Memory B cell (primary cell): ENCODE data around the gene SPEN.

ENCODE experiments used
- ATAC-seq: fragments of 150-1000 bp; cut with Tn5 transposase; 2 replicates; pipeline ENCODE4 v1.10.0; 2021; ENCODE audit warnings: low read depth, mild to moderate bottlenecking, moderate library complexity
- DNase-seq, 2 donors: peaks; one replicate each; pipeline ENCODE4 v3.0.0; 2022; ENCODE audit warnings: low spot score in 2 of 2
- H3K27ac Mint-ChIP-seq: one replicate; pipeline ENCODE4 v1.8.0; 2022; ENCODE audit warnings: mild to moderate bottlenecking, moderate library complexity, mixed read lengths
- H3K27me3 Mint-ChIP-seq: one replicate; pipeline ENCODE4 v1.8.0; 2022; ENCODE audit warnings: mixed read lengths
- H3K36me3 Mint-ChIP-seq: one replicate; pipeline ENCODE4 v1.8.0; 2022; ENCODE audit warnings: mild to moderate bottlenecking, mixed read lengths
- H3K4me1 Mint-ChIP-seq: one replicate; pipeline ENCODE4 v1.8.0; 2022; ENCODE audit warnings: mixed read lengths
- H3K4me3 Mint-ChIP-seq: one replicate; pipeline ENCODE4 v1.8.0; 2022; ENCODE audit warnings: mild to moderate bottlenecking, moderate library complexity, mixed read lengths
- H3K9me3 Mint-ChIP-seq: one replicate; pipeline ENCODE4 v1.8.0; 2022; ENCODE audit warnings: mixed read lengths

Gene SPEN

GRCh38 chr1:15856888-15857287, 9.4 kb downstream of the SPEN start:
- DNase-seq (no peak), ATAC-seq (no peak)
- Mint-ChIP-seq H3K36me3 (peaks cover 3% of the 10 kb centered on the region), H3K27ac (no peak overlapping the region), H3K4me3 (no peak overlapping the region), H3K4me1 (peaks cover 14% of the 10 kb centered on the region), H3K27me3 (no peaks in the 10 kb centered on the region), H3K9me3 (no peaks in the 10 kb centered on the region)

GRCh38 chr1:15858069-15858670, 10.7 kb downstream of the SPEN start:
- no peak for ATAC-seq
- Mint-ChIP-seq H3K4me3 (no peak overlapping the region), H3K27ac (no peak overlapping the region), H3K36me3 (peaks cover 3% of the 10 kb centered on the region), H3K4me1 (peaks cover 12% of the 10 kb centered on the region), H3K9me3 (no peaks in the 10 kb centered on the region), H3K27me3 (no peaks in the 10 kb centered on the region)
- no peak for DNase-seq

GRCh38 chr1:15858672-15859372, 11.3 kb downstream of the SPEN start:
- no peaks in the 10 kb centered on the region for H3K9me3 Mint-ChIP-seq
- no peaks in the 10 kb centered on the region for H3K27me3 Mint-ChIP-seq
- peaks cover 3% of the 10 kb centered on the region for H3K36me3 Mint-ChIP-seq
- H3K4me1 Mint-ChIP-seq = peaks cover 16% of the 10 kb centered on the region
- DNase-seq (no peak), ATAC-seq (no peak)
- no peak overlapping the region for H3K27ac Mint-ChIP-seq
- no peak overlapping the region for H3K4me3 Mint-ChIP-seq

- no peak for DNase-seq
- ATAC-seq = no peak
- Mint-ChIP-seq H3K4me1 (peaks cover 17% of the 10 kb centered on the region), H3K4me3 (no peak overlapping the region), H3K36me3 (peaks cover 3% of the 10 kb centered on the region), H3K27ac (peak overlapping the region; percentile 14), H3K27me3 (no peaks in the 10 kb centered on the region), H3K9me3 (no peaks in the 10 kb centered on the region)
Measured at GRCh38 chr1:15863156-15863901, 15.8 kb downstream of the SPEN start.

- Mint-ChIP-seq H3K4me3 (no peak overlapping the region), H3K27me3 (no peaks in the 10 kb centered on the region), H3K9me3 (no peaks in the 10 kb centered on the region), H3K36me3 (peaks cover 6% of the 10 kb centered on the region), H3K4me1 (peaks cover 29% of the 10 kb centered on the region), H3K27ac (no peak overlapping the region)
- ATAC-seq (no peak), DNase-seq (no peak)
Measured at GRCh38 chr1:15866721-15867201, 19.3 kb downstream of the SPEN start.

GRCh38 chr1:15867288-15867687, 19.8 kb downstream of the SPEN start:
- H3K4me1 Mint-ChIP-seq = peaks cover 29% of the 10 kb centered on the region
- peaks cover 6% of the 10 kb centered on the region for H3K36me3 Mint-ChIP-seq
- no peak overlapping the region for H3K4me3 Mint-ChIP-seq
- no peaks in the 10 kb centered on the region for H3K9me3 Mint-ChIP-seq
- DNase-seq (no peak), ATAC-seq (no peak)
- H3K27ac Mint-ChIP-seq = no peak overlapping the region
- no peaks in the 10 kb centered on the region for H3K27me3 Mint-ChIP-seq

GRCh38 chr1:15869413-15869812, 21.9 kb downstream of the SPEN start:
- peaks cover 30% of the 10 kb centered on the region for H3K4me1 Mint-ChIP-seq
- no peaks in the 10 kb centered on the region for H3K27me3 Mint-ChIP-seq
- DNase-seq (no peak), ATAC-seq (no peak)
- no peak overlapping the region for H3K4me3 Mint-ChIP-seq
- peaks cover 10% of the 10 kb centered on the region for H3K36me3 Mint-ChIP-seq
- H3K9me3 Mint-ChIP-seq = no peaks in the 10 kb centered on the region
- H3K27ac Mint-ChIP-seq = no peak overlapping the region

- no peaks in the 10 kb centered on the region for H3K27me3 Mint-ChIP-seq
- no peak for DNase-seq
- H3K36me3 Mint-ChIP-seq = peaks cover 10% of the 10 kb centered on the region
- H3K27ac Mint-ChIP-seq = no peak overlapping the region
- no peak overlapping the region for H3K4me3 Mint-ChIP-seq
- no peak for ATAC-seq
- H3K9me3 Mint-ChIP-seq = no peaks in the 10 kb centered on the region
- H3K4me1 Mint-ChIP-seq = peaks cover 30% of the 10 kb centered on the region
Measured at GRCh38 chr1:15870421-15870820, 22.9 kb downstream of the SPEN start.

GRCh38 chr1:15874471-15874870, 27.0 kb downstream of the SPEN start:
- ATAC-seq (no peak), DNase-seq (no peak)
- H3K36me3 Mint-ChIP-seq = peaks cover 11% of the 10 kb centered on the region
- H3K27ac Mint-ChIP-seq = peak overlapping the region; percentile 28
- peaks cover 26% of the 10 kb centered on the region for H3K4me1 Mint-ChIP-seq
- H3K4me3 Mint-ChIP-seq = no peak overlapping the region
- H3K9me3 Mint-ChIP-seq = no peaks in the 10 kb centered on the region
- H3K27me3 Mint-ChIP-seq = no peaks in the 10 kb centered on the region

GRCh38 chr1:15876357-15877055, 29.0 kb downstream of the SPEN start:
- ATAC-seq (no peak), DNase-seq (no peak)
- Mint-ChIP-seq H3K4me3 (no peak overlapping the region), H3K27ac (no peak overlapping the region), H3K36me3 (peaks cover 11% of the 10 kb centered on the region), H3K27me3 (no peaks in the 10 kb centered on the region), H3K4me1 (peaks cover 13% of the 10 kb centered on the region), H3K9me3 (no peaks in the 10 kb centered on the region)

GRCh38 chr1:15881961-15882360, 34.5 kb downstream of the SPEN start:
- no peak for DNase-seq
- Mint-ChIP-seq H3K27ac (peak overlapping the region; percentile 63), H3K36me3 (peaks cover 3% of the 10 kb centered on the region), H3K27me3 (no peaks in the 10 kb centered on the region), H3K4me1 (peaks cover 37% of the 10 kb centered on the region), H3K9me3 (no peaks in the 10 kb centered on the region), H3K4me3 (no peak overlapping the region)
- no peak for ATAC-seq

- DNase-seq = no peak
- Mint-ChIP-seq H3K9me3 (no peaks in the 10 kb centered on the region), H3K4me1 (peaks cover 37% of the 10 kb centered on the region), H3K36me3 (peaks cover 3% of the 10 kb centered on the region), H3K27me3 (no peaks in the 10 kb centered on the region), H3K27ac (peak overlapping the region; percentile 94), H3K4me3 (no peak overlapping the region)
- peak; percentile 56 for ATAC-seq
Measured at GRCh38 chr1:15882665-15883064, 35.2 kb downstream of the SPEN start.

GRCh38 chr1:15883326-15883725, 35.8 kb downstream of the SPEN start:
- DNase-seq (no peak), ATAC-seq (peak; percentile 6)
- H3K4me3 Mint-ChIP-seq = no peak overlapping the region
- H3K9me3 Mint-ChIP-seq = no peaks in the 10 kb centered on the region
- H3K4me1 Mint-ChIP-seq = peaks cover 37% of the 10 kb centered on the region
- H3K36me3 Mint-ChIP-seq = peaks cover 3% of the 10 kb centered on the region
- peak overlapping the region; percentile 94 for H3K27ac Mint-ChIP-seq
- no peaks in the 10 kb centered on the region for H3K27me3 Mint-ChIP-seq

GRCh38 chr1:15884477-15884876, 37.0 kb downstream of the SPEN start:
- Mint-ChIP-seq H3K27me3 (no peaks in the 10 kb centered on the region), H3K4me3 (no peak overlapping the region)
- no peak for DNase-seq

More at GRCh38 chr1:15884477-15884876, 37.0 kb downstream of the SPEN start:
- H3K27ac Mint-ChIP-seq = peak overlapping the region; percentile 94
- H3K4me1 Mint-ChIP-seq = peaks cover 37% of the 10 kb centered on the region
- H3K9me3 Mint-ChIP-seq = no peaks in the 10 kb centered on the region
- ATAC-seq = no peak
- H3K36me3 Mint-ChIP-seq = peaks cover 3% of the 10 kb centered on the region
